Germinal center (tissue), 1 donor: ENCODE measurements around the gene ARL4D.
"Not testable (repeated sequence)": the region's sequence is repeated elsewhere in the genome, so short reads cannot be mapped to it uniquely, and the experiment has no call there.

ENCODE experiments used
- DNase-seq: peaks from one replicate; pipeline ENCODE4 v3.0.0; 2012; ENCODE audit warnings: mixed read lengths, low spot score

ARL4D gene, protein sequence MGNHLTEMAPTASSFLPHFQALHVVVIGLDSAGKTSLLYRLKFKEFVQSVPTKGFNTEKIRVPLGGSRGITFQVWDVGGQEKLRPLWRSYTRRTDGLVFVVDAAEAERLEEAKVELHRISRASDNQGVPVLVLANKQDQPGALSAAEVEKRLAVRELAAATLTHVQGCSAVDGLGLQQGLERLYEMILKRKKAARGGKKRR

GRCh38 chr17:43398724-43399595 is at the start of gene ARL4D:
Gene ARL4D (plus strand): TSS chr17:43398993. CDS start chr17:43399733, 740 bp downstream.
- peak; percentile 79 for DNase-seq

DNA sequence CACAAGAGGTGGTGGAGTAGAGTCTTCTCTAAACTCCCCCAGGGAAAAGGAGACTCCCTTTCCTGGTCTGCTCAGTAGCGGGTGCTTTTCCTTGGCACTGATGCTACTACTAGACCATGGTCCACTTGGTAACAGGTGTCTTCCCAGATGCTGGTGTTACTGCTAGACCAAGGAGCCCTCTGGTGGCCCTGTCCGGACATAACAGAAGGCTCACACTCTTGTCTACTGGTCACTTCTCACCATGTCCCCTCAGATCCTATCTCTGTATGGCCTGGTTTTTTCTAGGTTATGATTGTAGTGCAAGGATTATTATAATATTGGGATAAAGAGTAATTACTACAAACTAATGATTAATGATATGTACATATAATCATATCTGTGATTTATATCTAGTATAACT is 49.7 kb upstream of the ARL4D start:
- DNase-seq: no peak

- DNase-seq: no peak
Observed at GRCh38 chr17:43350888-43351361, 47.9 kb upstream of the ARL4D start.

DNA sequence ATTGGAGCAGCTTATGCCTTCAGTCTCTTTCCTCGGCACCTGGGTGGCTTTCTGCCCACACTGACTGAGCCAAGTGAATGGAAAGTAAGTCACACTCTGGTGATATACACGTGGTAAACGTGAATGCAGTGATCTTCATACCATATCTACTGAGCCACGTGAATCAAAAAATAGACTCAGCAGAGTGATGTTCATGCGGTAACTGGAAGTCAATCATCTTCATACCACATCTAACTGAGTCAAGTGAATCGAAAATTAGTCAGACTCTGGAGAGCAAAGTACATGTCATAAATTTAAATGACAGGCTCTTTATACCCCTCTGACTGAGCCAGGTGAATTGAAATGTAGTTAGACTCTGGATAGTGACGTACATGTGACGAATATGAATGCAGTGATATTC is 47.1 kb upstream of the ARL4D start:
- DNase-seq: no peak

GRCh38 chr17:43352579-43353331 is 46.0 kb upstream of the ARL4D start:
- DNase-seq: no peak

GRCh38 chr17:43353393-43353792 is 45.4 kb upstream of the ARL4D start:
- DNase-seq: no peak

DNA sequence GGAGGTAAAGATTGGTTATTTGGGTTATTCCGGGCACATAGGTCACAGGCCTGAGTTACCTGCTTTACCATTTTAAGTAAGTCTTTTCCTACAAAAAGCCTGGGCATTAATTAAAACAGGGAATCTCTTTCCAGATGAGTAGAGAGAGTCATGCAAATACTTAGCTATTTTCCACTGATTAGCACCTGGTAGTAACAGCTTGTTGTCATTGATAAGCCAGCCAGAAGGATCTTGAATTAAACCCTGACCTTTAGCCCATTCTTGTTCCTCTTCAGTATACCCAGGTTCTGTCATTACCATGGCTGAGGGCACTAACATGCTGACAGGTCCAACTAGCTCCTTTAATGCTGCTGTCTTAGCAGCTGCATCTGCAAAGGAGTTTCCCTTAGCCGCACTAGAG is 44.4 kb upstream of the ARL4D start:
- DNase-seq: no peak

- DNase-seq: no peak
Observed at GRCh38 chr17:43356450-43356849, 42.3 kb upstream of the ARL4D start.

DNA sequence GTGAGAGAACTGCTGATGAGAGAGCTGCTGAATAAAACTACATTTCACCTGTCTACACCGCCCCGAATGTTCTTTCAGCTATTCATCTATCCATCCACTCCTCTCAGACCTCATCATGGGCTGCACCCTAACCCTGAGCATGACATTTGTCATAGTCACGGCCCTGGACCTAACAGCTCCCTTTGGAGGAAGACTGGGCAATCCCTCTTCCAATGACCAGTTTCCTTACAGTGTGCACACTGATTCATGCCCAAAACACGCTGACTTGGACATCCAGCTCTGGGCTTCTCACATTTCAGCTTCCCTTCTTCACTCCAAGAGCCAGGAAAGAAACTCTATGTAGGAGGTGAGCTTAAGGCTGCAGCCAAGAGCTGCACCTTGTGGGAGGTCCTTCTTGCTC is 41.8 kb upstream of the ARL4D start:
- no peak for DNase-seq

GRCh38 chr17:43359469-43360110 is 39.2 kb upstream of the ARL4D start:
- no peak for DNase-seq

DNA sequence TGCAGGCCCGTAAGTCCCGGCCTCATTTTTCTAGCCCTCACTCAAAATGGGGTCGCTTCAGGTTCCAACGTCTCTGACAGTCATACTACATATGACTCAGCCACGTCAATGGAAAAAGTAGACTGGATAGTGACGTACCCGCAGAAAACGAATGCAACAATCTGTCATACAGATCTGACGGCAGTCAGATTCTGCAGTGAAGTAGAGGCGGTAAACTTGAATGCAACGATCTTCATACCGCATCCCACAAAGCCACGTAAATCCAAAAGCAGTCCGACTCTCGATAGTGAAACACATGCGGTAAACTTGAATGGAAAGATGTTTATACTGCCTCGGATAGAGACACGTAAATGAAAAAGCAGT is 38.4 kb upstream of the ARL4D start:
- DNase-seq: peak; percentile 48

- DNase-seq: peak; percentile 91
Observed at GRCh38 chr17:43360739-43361505, 37.9 kb upstream of the ARL4D start.

- no peak for DNase-seq
Observed at GRCh38 chr17:43363181-43363925, 35.4 kb upstream of the ARL4D start.

DNA sequence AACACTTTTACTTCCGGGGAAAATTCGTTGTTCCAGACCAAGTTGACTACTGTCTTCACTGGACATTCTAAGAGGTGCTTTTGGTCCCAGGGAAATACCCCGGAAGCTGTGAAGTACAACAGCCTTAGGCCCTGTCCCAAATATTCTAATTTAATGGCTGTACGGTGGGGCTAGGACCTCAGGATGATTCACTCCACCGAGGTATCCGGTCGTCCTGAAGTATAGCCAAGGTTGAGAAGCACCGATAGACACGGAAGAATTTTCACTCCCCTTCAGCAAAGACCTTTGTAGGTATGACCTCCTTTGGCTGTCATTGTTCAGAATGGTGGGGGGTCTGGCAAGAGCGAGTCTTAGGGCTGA is 34.9 kb upstream of the ARL4D start:
- no peak for DNase-seq

GRCh38 chr17:43365356-43365755 is 33.4 kb upstream of the ARL4D start:
- no peak for DNase-seq

DNA sequence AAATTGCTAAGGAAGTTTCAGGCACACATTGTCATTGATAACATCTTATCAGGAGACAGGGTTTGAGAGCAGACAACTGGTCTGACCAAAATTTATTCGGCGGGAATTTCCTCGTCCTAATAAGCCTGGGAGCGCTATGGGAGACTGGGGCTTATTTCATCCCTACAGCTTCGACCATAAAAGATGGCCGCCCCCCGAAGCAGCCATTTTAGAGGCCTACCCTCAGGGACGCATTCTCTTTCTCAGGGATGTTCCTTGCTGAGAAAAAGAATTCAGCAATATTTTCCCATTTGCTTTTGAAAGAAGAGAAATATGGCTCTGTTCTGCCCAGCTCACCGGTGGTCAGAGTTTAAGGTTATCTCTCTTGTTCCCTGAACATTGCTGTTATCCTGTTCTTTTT is 32.9 kb upstream of the ARL4D start:
- not testable (repeated sequence) for DNase-seq

DNA sequence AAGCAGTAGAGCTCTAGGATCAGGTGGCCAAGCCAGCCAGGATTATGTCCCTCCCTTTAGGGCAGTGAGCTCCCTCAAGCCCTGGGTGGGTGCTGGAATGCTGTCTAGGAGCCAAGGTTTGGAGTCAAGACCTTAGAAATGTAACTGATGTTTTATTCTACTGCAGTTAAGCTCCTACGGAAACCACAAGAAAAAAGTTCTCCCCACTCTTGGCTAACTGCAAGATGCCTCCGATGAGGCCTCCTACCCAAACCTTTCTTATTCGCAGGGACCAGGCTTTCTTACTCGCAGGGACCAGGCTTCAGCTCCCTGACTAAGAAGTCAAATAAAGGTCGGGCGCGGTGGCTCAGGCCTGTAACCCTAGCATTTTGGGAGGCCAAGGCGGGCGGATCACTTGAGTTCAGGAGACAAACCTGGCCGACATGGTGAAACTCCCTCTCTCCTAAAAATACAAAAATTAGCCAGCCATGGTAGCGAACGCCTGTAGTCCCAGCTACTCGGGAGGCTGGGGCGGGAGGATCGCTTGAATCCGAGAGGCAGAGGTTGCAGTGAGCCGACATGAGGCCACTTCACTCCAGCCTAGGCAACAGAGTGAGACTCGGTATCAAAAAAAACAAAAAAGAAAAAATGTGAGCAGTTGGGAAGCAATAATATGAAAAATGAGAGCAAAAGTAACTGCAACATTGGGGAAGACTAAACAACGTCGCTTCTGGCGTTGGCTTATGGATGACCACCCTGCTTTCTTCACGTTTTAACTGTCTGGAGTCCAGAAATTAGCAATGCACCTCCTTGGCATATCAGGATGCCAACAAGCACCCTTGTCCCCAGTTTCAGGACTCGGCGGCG is 31.7 kb upstream of the ARL4D start:
- no peak for DNase-seq

GRCh38 chr17:43367737-43368242 is 31.0 kb upstream of the ARL4D start:
- DNase-seq: no peak

DNA sequence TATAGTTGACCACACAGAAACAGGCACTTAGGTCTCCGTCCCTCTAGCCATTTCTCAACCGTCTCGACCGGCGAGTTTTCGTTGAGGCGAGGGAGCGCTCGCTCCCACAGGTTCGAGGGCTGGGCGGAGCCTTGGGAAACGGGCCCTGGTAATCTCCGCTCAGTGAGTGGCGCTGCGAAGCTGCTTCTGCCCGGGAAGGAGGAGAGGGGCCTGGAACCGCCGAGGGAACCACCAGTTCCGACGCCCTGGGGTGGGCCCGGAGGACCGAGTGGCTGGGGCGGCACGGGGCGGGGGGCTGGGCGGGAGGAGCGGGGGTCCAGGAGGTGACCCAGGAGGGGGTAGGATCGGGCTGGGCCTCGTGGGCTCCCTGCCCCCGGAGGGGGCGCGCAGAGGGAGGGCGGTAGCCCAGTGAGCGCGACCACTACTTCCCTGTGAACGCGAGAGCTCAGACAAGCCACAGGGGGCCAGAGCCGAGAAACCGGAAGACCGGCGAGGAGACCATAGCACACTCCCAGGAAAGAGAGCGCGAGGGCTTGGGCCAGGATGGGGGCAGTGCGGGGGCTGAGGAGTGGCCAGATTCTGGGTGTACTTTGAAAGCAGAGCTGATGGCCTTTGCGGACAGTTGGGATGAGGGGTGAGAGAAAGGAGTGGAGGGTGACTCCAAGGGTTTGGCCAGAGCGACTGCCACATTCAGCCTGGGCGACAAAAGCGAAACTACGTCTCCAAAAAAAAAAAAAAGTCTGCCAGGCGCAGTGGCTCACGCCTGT is 29.9 kb upstream of the ARL4D start:
- DNase-seq: peak; percentile 47
